ENCODE results near the gene JAZF1. TPM values are rescaled to one million over a fixed set of nuclear protein-coding genes. Genes with fewer than 3 reads are reported as not detected.

Gene JAZF1
- total and polyA plus RNA-seq, 10 of the 15 experiments (the other 5 are each of a cell fraction or from before 2014, with no cell fraction given), result 0.04 to 0.82 (median 0.15) TPM; not detected in 3

DNA sequence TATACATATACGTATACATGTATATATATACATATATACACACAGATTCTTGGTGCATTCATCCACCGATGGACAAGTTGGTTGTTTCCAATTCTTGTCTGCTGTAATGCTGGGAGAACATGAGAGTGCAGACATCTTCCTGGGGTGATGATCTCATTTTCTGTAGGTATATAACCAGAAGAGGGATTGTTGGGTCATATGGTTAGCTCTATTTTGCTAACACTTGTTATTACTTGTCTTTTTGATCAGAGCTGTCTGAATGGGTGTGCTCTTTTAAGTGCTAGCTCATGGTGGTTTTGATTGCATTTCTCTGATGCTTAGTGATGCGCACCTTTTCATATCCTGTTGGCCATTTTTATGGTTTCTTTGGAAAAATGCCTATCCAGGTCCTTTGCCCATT lies 334.2 kb downstream of the JAZF1 start (continued):
- no peak for TF ChIP-seq TCF12 (IDR thresholded peaks at IDR 0.05; ENCODE audit: low read depth, low read length)
- no peak for TF ChIP-seq ZBTB40 (IDR thresholded peaks at IDR 0.05; ENCODE audit: borderline replicate concordance)
- TF ChIP-seq FOXK2 (IDR thresholded peaks at IDR 0.05), result no peak
- TF ChIP-seq, protein P1, sequence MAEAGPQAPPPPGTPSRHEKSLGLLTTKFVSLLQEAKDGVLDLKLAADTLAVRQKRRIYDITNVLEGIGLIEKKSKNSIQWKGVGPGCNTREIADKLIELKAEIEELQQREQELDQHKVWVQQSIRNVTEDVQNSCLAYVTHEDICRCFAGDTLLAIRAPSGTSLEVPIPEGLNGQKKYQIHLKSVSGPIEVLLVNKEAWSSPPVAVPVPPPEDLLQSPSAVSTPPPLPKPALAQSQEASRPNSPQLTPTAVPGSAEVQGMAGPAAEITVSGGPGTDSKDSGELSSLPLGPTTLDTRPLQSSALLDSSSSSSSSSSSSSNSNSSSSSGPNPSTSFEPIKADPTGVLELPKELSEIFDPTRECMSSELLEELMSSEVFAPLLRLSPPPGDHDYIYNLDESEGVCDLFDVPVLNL (IDR thresholded peaks at IDR 0.05; ENCODE audit: low read depth, low read length), result no peak

DNA sequence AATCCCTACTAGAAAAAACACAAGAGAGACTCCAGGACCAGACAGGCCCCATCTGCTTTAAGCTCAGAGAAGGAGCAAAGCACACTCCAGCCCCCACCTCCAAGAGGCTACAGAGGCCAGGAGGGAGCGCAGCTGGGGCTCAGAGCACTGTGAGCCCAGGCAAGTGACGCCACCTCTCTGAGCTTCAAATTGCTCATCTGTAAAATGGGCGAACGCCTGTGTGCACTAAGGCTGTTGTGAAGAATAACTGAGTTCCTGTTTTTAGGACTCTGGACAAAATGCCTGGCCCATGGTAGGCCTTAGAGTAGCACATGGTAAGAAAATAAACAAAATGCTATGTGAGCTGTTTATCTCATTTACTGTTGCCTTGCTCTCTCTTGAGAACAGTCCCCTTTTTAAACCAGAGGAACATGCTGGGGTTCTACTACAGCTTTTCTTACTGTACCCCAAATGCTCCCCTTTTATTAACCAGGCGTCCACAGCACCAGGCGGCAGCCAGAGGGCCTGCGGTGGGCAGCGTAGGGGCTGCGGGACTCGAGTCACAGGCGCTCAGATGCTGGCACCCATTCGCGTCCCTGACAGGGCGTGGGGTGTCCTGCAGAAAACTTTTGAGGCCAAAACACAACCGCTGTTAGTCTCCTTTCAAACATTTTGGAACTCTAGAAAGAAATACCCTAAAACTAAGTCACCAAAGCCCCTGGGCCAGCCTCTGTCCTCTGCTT lies 336.9 kb downstream of the JAZF1 start:
- SMC1A ChIA-PET (ENCODE audit: uncharacterized antibody, unreplicated experiment), result no interaction called here
- intact Hi-C loops (cut with micrococcal nuclease; ENCODE audit: unreplicated experiment), result loop anchor here (5.0 kb wide), 1 partner anchor 79 kb away; no protein-coding TSS in a partner anchor
- POLR2A ChIA-PET, result no interaction called here
- in situ Hi-C loops (cut with MboI), result no loop called here
- Histone ChIP-seq H3K4me1 (ENCODE audit: control insufficient read depth, insufficient read depth, low read length) (no peaks in the 10 kb centered on the region), H3K27me3 (replicated peaks in 1 of 2; ENCODE audit: control insufficient read depth in 2 of 2, insufficient read depth in 2 of 2, low read length in 1 of 2) (no peaks in the 10 kb centered on the region), H3K4me2 (ENCODE audit: control insufficient read depth, insufficient read depth) (no peak overlapping the region), H3K9me3 (replicated peaks; ENCODE audit: control insufficient read depth, insufficient read depth, low read length) (no peaks in the 10 kb centered on the region), H4K20me1 (ENCODE audit: control insufficient read depth, insufficient read depth) (no peaks in the 10 kb centered on the region), H3K9ac (ENCODE audit: control insufficient read depth, insufficient read depth, low read length) (no peak overlapping the region), H3K4me3 (no peak overlapping the region), H2AFZ (ENCODE audit: control insufficient read depth, low read depth, low read length) (no peak overlapping the region), H3K36me3 (ENCODE audit: control insufficient read depth in 2 of 2, insufficient read depth in 2 of 2, low read length in 1 of 2) (no peaks in the 10 kb centered on the region), H3K79me2 (ENCODE audit: control insufficient read depth, insufficient read depth, low read length) (no peaks in the 10 kb centered on the region), H3K27ac (ENCODE audit: control insufficient read depth, insufficient read depth) (no peak overlapping the region)
- CTCF ChIA-PET, result no interaction called here
- ATAC-seq (no peak), DNase-seq (ENCODE audit: low read depth, low spot score) (no peak), FAIRE-seq (no peak)
- no TSS peak for BruUV-seq (replicated peaks)
- WGBS (ENCODE audit: insufficient coverage, insufficient replicate concordance, low lambda C conversion rate, missing lambda C conversion rate), result 59% methylated on average over 15 of the region's 15 CpGs
- RAD21 ChIA-PET (ENCODE audit: unreplicated experiment), result no interaction called here
- TF ChIP-seq TARDBP (IDR thresholded peaks at IDR 0.05; ENCODE audit: borderline replicate concordance) (no peak), NR2C2 (IDR thresholded peaks at IDR 0.05; ENCODE audit: borderline replicate concordance, control insufficient read depth, insufficient read length, low read depth) (no peak), TCF12 (IDR thresholded peaks at IDR 0.05; ENCODE audit: low read depth, low read length) (no peak), CHD1 (IDR thresholded peaks at IDR 0.05; ENCODE audit: low read depth, low read length) (no peak), HDGF (IDR thresholded peaks at IDR 0.05) (no peak), ZBTB40 (IDR thresholded peaks at IDR 0.05; ENCODE audit: borderline replicate concordance) (no peak), IKZF2 (IDR thresholded peaks at IDR 0.05) (no peak), SREBF1 (IDR thresholded peaks at IDR 0.05; ENCODE audit: low read length) (no peak), RBBP5 (conservative IDR thresholded peaks at IDR 0.05) (no peak), EP300 (IDR thresholded peaks at IDR 0.05; ENCODE audit: borderline replicate concordance in 1 of 2, control insufficient read depth in 1 of 2, low read depth in 2 of 2, low read length in 2 of 2) (no peak)
